HG03565 (cell line): ENCODE measurements around the gene NTSR2.

ENCODE experiments used
- ATAC-seq: cut with Tn5 transposase; IDR thresholded peaks from one replicate; pipeline ENCODE4 v1.9.1; 2021; ENCODE audit warnings: mild to moderate bottlenecking, moderate library complexity; ENCODE audit not compliant: unreplicated experiment

The NTSR2 gene

DNA sequence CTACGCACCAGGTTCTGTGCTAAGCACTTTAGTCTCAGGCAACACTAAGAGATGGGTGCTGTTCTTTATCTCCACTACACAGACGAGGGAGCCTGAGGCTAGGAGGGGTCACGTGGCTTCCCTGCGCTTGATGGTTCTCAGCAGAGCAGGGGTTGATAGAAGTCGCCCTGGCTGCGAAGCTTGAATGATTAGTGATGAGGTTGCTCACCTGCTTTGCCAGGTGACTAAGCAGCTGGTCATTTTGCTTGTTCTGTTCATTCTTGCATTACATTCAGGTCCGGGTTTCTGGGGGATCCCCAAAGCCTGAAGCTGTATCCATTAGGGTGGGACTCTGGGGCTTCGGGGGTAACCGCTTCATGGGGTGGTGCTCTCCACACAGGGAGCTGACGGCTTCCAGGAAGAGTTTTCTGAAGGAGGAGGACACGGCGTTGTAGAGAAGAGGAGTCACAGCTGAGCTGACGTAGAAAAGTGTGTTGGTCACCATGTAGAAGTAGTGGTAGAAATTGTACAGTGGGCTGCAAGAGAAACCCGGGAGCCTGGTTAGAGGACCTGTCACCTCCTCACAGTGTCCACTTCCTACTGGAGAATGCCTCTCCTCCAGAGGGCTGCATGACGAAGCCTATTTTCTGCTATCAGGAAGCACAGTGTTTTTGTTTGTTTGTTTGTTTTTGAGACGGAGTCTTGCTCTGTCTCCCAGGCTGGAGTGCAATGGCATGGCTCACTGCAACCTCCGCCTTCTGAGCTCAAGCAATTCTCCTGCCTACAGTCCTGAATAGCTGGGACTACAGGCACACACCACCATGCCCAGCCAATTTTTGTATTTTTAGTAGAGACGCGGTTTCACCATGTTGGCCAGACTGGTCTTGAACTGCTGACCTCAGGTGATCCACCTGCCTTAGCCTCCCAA, 11.5 kb downstream of the NTSR2 start:
- no peak for ATAC-seq

DNA sequence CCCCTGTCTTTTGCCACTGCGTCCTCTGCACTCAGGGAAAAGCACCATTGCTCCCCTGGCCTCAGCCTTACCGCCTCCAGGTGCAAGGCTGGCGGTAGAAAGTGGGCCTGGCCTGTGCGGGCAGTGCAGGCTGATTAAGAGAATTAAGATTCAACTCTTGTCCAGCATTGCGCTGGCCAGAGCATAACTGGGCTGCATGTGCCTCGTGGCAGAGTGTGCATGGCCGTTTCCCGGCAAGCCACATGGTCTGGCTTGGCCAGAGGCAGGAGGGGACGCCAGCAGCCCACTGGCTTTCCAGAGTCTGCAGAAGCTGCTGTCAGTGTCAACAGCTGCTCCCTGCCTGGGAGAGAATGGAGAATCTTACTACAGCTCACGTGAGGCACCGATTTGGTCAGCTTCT, 12.3 kb downstream of the NTSR2 start:
- ATAC-seq: no peak

DNA sequence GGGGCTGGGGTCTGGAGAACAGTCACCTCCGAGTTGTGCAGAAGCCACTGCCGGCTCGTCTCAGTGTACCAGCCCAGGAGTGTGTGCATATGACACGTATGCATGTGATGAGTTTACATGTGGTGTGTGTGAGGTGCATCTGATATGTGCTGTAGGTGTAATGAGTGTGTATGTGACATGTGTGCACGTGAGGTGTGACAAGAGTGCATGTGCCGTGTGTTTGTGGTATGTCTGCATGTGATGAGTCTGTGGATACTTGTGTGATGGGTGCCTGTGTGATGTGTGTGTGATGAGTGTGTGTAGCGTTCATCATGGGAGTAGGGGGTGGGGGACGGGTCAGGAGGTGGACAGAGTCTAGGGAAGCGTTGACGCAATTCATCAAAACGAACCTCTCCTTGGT, 12.8 kb downstream of the NTSR2 start:
- ATAC-seq: no peak

DNA sequence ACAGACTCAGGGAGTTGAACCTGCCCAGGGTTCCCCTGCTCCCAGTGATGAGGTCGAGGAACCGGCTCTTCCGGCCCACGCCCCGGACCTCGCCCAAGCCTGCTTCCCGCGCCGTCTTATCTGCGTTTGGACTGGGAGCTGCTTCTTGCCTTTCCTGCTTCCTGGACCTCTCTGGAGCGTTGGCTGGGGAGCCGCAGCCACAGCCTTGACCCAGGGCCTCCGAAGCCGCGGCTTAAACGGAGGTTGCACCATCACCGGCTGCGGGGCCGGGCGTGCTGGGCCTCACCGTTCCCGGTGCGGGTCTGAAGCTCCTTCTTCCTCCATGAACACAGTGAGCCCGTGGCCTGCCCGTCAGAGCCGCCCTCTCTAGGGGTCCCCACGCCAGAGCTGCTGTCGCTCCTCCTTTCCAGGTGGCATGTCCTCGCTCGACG, 13.3 kb downstream of the NTSR2 start:
- no peak for ATAC-seq

DNA sequence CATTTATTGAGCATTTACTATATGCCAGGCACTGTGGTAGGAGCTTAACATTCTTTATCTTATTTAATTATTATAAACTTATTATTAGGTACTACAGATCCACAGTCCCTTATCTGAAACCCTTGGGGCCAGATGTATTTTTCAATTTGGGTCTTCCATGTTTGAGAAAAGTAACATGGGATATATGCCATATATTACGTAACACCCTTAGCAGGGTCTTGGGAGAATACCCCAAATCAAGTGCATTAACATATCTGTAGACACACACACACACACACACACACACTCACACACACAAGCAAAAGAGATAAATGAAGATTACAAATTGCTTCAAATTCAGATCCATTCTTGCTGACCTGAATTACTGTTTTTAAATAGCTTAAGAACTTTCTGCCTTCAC, 13.7 kb downstream of the NTSR2 start:
- no peak for ATAC-seq

DNA sequence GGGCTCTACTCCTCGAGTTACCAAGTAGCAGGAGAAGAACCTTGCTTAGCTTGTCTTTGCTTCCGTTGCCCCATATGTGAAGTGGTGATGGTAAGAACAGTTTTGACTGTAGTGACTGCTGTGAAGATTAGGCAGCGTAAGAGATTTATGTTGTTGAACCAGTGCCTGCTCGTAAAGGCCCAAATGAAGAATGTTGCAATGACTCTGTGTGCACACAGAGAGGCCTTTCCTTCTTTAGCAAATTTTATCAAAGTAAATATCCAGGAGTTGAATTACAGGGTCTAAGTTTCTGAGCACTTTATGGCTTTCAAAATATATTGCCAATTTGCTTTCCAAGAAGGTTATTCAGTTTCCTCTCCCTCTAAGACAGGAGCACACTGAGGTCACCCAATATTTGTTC, 14.5 kb downstream of the NTSR2 start:
- no peak for ATAC-seq

DNA sequence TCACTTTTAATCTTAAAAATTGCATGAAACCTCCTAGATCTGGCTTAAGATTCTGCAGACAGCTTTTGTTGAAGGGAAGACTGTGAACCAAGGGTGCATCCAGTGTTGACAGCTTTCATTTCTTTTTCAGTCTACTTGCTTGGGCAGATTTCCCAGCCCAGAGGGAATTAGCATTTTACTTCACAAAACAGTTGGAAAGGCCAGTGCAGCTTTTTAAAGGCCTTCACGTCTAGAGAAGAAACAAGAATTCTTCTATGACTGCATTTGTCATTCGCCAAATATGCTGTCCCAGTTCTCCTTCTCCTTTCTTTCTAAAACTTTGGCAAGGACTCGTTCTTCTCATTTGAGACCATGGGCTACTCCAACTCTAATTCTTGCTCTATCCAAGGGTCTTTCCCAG, 17.4 kb downstream of the NTSR2 start:
- ATAC-seq: no peak

DNA sequence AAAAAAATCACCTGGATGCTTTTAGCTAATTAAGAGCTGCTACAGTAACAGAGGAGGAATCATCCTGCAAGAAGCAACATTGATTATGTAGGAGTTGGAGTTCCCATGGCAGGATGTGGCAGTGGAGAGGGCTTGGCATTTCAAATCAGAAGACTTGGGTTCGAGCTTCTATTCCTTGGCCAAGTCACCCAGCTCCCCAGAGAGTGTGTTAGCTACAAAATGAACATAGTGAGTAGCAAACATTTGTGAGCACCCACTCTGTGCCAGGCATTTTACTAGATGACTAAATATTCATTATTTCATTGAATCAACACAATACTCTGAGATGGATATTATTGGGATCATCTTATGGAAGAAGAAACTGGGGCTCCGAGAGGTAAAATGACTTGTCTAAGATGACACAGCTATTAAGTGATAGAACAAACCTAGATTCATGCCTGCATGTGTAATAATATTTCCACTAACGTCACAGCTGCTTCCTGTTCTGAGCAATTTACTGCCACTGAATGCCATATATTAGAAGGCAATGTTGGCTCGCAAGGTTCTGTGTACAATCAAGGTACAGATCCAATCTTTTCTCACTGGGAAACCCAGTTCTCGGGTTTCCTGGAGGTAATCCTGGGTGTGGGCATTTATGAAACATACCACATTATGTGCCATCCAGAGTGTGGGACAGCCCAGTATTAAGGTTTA, 18.0 kb downstream of the NTSR2 start:
- no peak for ATAC-seq

DNA sequence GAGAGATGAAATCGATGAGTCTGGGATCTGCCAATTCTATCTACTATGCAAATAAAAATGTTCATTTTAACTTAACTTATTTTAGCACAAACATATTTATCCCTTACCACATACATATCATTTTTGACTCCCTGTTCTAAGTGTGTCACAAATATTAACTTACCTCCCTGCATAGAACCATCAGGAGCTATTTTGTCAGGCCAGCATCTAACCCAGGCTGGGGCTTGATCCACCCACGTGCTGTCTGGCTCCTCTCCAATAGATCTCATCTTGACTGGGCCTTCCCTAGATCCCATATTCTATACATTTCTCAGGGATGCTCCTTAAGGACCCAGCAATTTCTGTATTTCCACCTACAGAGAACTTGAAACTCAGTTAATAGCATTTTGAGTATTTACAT, 20.9 kb downstream of the NTSR2 start:
- no peak for ATAC-seq

DNA sequence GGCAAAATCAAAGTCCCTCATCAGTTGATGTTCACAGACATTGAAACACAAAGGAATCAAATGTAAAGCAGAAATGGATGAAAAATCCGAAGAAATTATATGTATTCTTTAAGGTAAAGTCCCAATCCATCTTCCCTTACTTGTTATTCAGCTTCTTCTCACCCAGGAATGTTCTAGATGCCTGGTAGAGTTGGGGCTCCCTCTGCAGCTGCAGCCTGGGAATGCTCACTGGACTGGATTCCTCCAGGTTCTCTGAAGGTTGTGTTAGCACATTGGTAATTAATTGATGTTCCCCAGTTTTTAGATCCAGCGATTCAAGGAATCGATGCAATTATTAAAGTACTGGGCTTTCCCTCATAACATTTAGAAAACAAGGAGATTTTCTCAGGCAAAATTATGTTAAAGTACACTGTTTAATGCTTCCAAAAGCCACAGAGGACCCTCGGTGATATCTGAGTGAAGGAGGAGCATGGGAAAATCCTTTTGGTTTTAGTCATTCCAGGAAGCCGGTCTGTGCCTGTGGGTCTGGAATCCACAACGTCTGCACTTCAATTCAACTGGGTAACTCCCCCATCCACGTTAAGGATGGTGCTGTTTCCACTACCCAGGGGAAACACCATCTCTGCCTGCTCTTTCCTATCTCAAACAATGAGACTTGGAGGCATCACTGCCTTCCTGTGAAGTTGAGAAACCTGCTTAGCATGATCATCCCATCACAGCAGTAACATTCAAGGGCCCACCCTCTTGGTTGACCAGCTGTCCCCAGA, 22.0 kb downstream of the NTSR2 start:
- no peak for ATAC-seq

DNA sequence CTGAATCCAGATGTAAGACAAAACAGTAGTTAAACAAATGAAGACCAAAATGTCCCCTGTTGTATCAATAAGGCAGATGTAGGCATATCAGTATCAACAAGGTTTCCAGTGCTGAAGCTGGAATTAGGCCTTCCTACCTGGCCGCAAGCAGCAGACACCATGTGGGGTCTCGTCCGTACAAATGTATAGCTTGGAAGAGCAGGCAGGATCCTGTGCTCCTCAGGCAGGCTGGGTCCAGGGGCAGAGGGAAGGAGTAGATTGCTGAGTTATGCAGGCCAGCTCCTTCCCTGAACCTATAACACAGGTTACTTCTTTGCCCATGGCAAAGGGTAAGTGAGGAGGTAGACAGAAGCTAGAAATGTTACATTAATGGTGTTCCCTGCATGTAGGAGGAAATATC, 23.5 kb downstream of the NTSR2 start:
- no peak for ATAC-seq

DNA sequence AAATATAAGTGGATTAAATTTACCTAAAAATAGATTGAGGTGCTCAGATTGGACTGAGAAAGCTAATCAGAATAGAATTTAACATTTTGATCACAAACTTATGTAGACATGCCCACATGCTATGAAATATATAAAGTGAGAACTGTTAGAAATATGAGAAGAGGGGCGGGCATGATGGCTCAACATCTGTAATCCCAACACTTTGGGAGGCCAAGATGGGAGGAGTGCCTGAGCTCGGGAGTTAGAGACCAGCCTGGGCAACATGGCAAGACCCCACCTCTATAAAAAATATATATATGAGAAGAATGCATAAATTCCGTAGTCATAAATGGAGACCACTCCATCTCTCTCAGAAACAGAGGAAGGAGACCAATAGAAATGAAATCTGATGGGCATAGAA, 25.7 kb downstream of the NTSR2 start:
- ATAC-seq: no peak

DNA sequence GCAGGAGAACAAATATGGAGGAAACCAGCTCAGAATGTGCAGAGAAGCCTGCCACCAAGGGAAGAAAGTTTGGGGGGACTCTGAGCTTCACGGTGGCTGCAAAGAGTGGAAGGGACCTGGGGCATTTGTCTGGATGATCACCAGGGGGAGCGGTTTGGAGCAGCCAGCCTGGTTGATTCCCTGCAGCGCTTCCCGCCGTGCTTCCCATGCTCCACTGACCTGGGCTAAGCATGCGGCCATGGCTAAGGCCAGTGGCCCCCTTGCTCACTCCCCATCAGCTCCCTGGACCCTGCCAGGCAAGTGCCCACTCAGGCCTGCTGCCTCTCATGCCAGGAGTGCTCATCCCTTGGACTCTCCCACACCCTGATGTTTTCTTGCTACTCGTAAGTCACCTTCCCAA, 27.0 kb downstream of the NTSR2 start:
- no peak for ATAC-seq

DNA sequence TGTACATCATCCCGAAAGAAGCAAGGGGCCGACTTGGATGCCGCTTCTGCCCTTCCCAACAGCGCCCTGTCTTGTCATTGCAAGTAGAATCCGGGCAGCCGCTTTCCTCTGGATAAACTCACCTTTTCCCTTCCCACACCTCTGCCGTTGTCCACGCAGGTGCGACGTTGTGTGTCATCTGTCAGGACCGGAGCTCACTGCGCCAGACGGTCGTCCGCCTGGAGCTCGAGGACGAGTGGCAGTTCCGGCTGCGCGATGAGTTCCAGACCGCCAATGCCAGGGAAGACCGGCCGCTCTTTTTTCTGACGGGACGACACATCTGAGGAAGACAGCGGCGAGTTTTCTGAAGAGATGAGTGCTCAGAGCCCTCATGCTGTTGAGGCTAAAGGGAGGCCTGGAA, 29.9 kb downstream of the NTSR2 start:
- no peak for ATAC-seq

DNA sequence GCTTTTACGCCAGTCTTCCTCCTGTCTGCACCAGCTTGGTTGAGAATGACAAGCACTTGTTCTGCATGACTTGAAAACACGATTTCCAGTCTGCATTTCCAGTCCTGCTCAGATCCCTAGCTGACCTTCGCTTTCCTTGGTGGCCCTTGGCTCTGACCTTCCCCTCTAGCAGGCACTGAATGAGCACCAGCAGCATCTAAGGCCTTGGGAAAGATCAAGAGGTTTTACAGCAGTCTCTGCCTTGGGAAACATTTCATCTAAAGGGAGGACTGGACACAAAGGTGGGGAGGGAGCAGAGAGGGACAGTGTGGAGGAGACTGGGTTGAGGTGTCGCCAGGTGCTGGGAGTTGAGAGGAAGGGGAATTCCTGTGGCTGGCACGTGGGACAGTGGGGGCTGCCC, 30.5 kb downstream of the NTSR2 start:
- no peak for ATAC-seq

DNA sequence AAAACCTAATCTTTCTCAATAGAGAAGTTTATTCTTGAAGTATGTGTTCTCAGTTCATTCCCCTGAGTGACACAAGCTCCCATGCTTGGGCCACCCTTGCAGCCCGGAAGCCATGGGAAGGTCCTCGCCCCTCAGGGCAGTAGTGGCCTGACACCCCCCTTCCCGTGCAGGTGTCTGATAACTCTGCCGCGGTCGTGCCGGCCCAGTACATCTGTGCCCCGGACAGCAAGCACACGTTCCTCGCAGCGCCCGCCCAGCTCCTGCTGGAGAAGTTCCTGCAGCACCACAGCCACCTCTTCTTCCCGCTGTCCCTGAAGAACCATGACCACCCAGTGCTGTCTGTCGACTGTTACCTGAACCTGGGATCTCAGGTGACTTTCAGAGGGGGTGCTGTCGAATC, 32.4 kb downstream of the NTSR2 start:
- ATAC-seq: no peak

DNA sequence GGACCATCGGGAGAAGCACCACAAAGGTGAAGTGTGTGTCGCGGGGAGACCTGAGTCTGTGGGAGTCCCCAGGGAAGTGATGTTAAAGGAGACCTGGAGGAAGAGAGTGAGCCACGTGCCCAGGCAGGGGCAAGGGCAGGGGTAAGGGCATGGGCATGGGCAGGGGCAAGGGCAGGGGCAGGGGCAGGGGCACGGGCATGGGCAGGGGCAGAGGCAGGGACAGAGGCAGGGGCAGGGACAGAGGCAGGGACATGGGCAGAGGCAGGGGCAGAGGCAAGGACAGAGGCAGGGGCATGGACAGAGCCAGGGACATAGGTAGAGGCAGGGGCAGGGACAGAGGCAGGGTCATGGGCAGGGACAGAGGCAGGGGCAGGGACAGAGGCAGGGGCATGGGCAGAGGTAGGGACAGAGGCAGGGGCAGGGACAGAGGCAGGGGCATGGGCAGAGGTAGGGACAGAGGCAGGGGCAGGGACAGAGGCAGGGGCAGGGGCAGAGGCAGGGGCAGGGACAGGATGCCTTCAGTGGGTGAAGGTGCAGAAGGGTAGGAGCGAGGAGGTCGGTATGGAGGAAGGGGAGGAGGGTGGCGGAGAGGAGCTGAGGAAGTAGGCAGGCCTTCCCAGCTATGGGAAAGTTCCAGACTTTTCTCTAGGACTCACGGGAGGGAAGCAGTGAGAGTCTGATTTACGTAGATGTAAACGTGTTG, 33.3 kb downstream of the NTSR2 start:
- ATAC-seq: no peak

DNA sequence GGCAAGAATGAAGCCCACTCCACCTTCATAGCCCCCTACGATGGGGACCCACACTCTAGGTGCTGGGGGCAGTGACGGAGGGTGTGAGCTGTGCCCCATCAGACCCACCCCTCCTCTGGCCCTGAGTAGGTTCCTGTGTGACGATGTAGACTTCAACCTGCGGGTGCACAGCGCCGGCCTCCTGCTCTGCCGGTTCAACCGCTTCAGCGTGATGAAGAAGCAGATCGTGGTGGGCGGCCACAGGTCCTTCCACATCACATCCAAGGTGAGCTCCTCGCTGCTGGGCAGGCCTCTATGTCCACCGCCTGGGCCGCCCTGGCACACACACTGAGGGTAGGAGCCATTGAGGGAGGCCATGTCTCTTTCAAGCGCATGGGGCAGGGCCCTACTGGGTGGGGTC, 34.9 kb downstream of the NTSR2 start:
- ATAC-seq: no peak

DNA sequence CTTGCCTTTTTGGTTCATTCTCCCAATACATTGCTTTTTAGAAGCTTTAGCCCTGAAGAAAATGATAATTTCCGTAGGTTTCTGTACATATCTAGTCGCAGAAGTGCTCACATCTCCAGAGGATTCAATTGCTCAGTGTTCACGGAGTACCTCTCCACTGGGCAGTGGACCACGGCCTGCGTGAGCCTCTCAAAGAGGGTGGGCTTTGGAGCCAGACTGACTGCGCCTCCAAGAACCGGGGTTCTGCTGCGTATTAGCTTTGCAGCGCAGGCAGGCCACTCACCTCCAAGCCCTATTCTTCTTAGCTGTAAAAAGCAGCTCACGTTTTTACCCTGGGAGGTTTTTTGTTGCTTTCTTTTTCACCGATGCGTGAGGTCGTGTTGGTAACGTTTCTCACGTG, 35.4 kb downstream of the NTSR2 start:
- ATAC-seq: no peak

DNA sequence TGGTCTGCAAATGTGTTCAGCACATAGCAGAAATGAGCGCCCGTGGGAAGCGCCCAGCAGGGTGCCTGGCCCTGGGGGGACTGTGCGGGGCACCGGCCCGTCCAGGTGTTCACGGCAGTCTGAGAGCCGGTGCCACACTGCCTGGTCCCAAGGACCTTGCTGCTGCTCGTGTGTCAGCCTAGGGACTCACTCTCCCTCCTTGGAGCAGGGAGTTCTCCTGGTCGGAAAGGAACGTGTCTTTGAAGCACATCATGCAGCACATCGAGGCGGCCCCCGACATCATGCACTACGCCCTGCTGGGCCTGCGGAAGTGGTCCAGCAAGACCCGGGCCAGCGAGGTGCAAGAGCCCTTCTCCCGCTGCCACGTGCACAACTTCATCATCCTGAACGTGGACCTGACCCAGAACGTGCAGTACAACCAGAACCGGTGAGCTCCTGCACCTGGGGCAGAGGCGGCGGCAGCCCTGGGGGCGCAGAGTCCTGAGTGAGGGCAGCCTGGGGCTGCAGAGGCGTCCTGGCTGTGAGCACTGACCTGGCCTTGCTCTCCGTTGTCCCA, 36.0 kb downstream of the NTSR2 start:
- ATAC-seq: no peak

DNA sequence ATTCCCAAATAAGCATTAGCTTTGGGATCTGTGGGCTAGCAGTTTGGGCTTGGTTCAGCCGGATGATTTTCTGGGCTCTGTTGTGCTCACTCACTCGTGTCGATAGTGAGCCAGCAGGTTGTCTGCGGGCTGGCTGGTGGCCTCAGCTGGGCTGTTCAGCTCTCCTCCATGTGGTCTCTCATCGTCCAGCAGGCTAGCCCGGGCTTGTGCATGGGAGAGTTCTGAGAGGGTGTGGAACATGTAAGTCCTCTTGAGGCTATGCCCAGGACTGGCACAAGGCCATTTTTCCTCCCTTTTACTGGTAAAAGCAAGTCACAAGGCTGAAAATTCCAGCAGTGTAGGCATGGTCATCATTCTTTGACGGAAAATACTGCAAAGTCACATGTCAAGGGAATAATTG, 38.5 kb downstream of the NTSR2 start:
- ATAC-seq: no peak
